NCI-H187 (cell line): ENCODE measurements around the gene MSI2.

ENCODE experiments used
- DNase-seq, 2 experiments: peaks; one replicate each; lab custom pipeline; 2025; lab: John Stamatoyannopoulos, UW

The MSI2 gene

DNA sequence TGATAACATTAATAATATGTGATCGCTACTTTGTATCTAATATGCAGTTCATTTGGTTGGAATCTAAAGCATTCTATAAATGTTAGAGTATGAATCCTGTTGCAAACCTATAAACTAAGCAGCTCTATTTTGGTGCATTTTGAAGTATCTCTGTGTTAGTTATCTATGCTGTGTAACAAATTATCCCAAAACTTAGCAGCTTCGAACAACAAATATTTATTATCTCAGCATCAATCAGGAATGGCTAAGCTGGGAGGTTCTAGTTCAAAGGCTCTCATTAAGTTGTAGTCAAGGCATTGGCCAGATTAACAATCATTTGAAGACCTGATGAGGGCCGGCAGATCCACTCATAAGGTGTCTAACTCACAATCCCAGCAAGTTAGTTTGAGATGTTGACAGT lies 10.1 kb upstream of the MSI2 start:
- no peak for DNase-seq

- no peak for DNase-seq
Observed at GRCh38 chr17:57247261-57247660, 9.1 kb upstream of the MSI2 start.

GRCh38 chr17:57247913-57248312 lies 8.4 kb upstream of the MSI2 start:
- no peak for DNase-seq

DNA sequence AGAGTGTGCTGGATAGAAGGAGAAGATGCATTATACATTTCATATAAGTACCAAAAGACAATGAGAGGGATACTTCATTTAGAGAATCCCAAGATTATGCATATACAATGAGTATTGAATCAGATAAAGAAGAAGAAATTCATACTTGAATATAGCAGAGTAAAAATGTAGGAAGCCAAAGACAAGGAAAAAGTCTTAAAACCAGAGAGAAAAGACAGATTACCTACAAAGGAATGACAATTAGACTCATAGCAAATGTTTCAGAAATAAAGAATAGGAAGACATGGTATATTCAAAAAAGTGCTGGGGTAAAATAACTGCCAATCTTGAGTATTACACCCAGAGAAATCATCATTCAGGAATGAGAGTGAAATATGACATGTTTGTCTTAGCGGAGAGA lies 6.8 kb upstream of the MSI2 start:
- DNase-seq: no peak

- DNase-seq: no peak
Observed at GRCh38 chr17:57251211-57251787, 5.0 kb upstream of the MSI2 start.

GRCh38 chr17:57253362-57254065 lies 2.8 kb upstream of the MSI2 start:
- DNase-seq: no peak

GRCh38 chr17:57255182-57255775 lies 1.0 kb upstream of the MSI2 start:
- DNase-seq: no peak

DNA sequence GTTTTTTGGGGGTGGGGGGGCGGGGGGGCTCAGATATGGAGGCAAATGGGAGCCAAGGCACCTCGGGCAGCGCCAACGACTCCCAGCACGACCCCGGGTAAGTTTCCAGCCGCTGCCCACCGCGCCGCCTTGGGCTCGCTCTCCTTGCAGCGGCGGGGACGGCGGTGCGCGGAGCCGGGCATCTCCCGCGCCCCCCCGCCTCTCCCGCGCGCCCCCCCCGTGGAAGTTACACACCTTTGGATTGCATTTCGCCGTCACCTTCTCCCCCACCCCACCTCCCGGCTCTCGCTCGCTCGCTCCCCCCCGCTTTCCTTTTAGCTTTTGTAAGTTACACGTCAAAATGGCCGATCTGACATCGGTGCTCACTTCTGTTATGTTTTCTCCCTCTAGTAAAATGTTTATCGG lies 387 bp downstream of the MSI2 start:
- no peak for DNase-seq

- no peak for DNase-seq
Observed at GRCh38 chr17:57257195-57257894, 1.0 kb downstream of the MSI2 start.

GRCh38 chr17:57257895-57258851 lies 1.9 kb downstream of the MSI2 start:
- DNase-seq: no peak

GRCh38 chr17:57259306-57259705 lies 3.0 kb downstream of the MSI2 start:
- DNase-seq: no peak

GRCh38 chr17:57259817-57260216 lies 3.5 kb downstream of the MSI2 start:
- DNase-seq: no peak

DNA sequence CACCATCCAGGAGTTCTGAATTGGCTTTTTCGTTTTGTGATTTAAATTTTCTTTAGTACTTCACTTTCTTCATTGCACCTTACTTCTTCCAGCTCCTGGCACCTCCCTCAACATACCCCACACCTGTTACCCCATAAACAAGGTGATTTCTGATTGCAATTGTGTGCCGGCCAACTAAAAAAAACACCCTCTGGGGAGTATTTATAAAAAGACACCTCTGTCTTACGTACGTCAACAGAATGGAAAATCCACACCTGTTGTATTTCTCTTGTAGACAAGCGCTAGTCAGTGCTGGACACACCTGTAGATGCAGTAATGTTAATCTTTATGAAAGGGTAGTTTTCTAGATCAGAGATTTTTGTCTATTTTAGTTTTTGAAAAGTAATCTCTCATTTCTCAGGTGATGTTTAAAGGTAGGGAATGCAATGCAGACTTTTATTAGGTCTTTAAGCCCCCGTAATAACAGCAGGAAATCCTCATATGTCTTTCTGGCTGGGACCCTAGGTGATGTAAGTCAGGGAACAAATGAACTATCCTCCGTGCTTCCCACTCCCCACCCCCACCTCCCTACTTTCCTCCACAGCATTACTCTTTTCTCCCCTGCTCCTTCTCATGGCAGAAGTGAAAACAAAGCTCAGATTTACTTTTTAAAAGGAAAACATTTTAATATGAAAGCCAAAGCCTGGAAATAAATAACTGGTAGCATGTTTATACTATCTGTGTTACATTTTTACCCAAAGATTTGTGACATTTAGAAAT lies 4.2 kb downstream of the MSI2 start:
- no peak for DNase-seq

GRCh38 chr17:57261084-57261461 lies 4.8 kb downstream of the MSI2 start:
- DNase-seq: no peak

DNA sequence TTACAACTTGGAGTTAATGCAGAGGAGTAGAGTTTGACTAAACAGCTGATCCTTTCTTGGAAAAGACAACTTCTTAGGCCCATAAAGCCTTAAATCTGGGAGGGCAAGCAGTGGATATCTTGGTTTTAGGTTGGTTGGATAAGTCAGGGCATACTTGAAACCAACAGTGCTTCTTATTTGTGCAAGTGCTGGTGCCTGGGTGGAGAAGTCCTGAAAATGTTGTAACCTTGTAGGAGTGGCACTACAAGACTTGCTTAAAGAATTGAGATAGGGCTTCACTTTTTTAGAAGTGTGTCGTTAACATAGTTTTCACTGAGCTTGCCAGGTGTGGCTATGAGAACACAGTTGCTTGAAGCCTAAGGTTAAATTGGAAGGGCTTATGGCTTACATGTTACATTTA lies 6.2 kb downstream of the MSI2 start:
- DNase-seq: no peak

DNA sequence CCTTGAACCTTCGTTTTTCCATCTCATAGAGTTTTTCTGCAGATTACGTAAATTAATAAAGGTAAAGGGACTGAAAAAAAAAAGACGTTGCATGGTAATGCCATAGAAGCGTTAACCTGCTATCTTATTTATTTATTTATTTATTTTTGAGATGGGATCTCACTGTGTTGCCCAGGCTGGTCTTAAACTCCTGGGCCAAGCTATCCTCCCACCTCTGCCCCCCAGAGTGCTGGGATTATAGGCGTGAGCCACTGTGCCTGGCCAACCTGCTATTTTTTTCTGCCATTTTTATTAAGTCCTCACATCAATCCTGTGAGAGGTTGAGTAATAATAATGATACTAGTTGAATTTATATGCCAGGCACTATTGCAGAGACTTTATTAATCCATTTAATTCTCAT lies 7.9 kb downstream of the MSI2 start:
- DNase-seq: no peak

DNA sequence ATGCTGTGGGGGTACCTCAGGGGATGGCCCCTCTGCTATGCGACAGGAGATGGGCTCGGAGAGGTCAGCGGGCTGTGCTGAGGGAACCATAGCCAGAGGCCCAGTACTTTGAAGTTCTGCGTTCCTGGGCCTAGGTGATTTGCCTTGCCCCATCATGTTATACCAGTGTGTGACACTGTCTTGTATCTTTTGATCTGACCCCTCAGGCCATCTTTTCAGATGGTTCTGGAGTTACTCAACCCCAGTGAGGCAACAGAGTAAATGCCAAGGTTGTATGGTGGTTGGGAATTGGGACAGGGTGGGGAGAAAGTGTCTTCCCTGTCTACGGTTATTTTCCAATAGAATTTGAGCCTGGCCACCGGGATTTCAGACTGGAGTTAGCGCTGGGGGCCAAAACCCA lies 8.5 kb downstream of the MSI2 start:
- DNase-seq: no peak

DNA sequence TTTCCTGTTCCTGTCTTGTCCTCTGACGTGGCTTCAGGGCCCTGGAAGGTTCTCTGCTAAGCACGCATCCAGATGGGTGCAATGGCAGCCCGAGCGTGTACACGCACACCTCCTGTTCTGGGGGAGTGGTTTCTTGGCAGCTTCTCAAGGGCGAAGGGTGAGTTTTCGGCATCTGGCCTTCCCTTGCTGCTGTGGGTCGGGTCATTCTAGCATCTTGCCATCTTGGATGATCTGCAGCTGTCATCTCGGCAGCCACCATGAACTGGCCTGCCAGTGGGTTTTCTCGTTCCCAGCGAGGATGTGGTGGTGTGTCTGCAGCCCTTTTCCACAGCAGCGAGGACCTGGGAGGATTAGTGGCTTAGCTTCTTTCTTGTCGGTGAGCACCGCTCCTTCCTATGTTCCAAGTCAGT lies 10.6 kb downstream of the MSI2 start:
- DNase-seq: no peak

DNA sequence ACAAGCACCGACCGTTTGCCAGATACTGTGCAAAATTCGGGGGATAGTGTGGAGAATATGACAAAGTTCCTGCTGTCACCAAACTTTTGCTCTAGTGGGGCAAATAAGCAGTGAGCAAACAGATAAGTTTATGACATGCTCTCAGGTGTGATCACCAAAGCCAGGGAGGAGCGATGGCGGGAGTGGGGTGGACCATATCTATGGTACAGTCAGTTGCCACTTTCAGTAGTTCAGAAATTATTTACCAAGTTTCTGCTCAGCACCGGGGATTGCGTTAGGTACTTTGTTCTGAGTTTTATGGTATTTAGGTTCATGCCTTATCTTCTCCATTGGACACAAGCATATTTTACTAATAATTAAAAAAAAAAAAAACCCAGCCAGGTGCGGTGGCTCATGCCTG lies 11.9 kb downstream of the MSI2 start:
- no peak for DNase-seq

DNA sequence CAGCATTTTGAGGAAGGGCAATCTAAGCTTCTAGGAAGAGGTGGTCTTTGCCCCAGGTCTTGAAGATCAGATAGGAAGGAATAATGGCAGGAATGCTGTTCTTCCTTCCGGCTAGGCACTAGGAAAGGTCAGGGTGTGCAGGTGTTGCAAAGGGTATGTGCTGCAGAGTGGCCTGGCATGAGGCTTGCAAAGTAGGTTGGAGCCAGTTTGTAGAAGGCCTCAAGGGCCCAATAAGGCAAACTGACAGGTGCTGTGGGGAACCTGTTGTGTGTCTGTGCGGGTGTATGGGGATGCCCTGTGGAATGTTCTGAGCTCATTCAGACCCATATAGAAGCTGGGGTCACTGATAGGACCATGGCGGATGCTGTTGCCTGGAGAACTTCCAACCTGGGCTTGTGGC lies 12.7 kb downstream of the MSI2 start:
- no peak for DNase-seq

- no peak for DNase-seq
Observed at GRCh38 chr17:57269598-57270255, 13.4 kb downstream of the MSI2 start.
